ENCODE results near the gene S100A7. TPM values are rescaled to one million over a fixed set of nuclear protein-coding genes. Genes with fewer than 3 reads are reported as not detected.

S100A7 gene
- polyA plus RNA-seq, 1 donor from 2014 or later: not detected

GRCh38 chr1:153447498-153448170 lies 12.8 kb downstream of the S100A7 start:
- no peaks in the 10 kb centered on the region for H4K20me1 ChIP-seq (ENCODE audit: insufficient read depth)
- H3K27ac ChIP-seq (ENCODE audit: low read length): no peak overlapping the region
- H3K27me3 ChIP-seq (ENCODE audit: insufficient read depth, low read depth, low read length): no peaks in the 10 kb centered on the region
- no peaks in the 10 kb centered on the region for H3K9me2 ChIP-seq (ENCODE audit: insufficient read depth, low read length)
- peaks cover 3% of the 10 kb centered on the region for H3K9me3 ChIP-seq (ENCODE audit: low read length)
- H3K36me3 ChIP-seq (ENCODE audit: insufficient read depth, low read length): no peaks in the 10 kb centered on the region
- no peak overlapping the region for H3K4me2 ChIP-seq (ENCODE audit: low read length)
- no peak for TF ChIP-seq RAD21 (conservative IDR thresholded peaks at IDR 0.05)
- TF ChIP-seq SMC3 (conservative IDR thresholded peaks at IDR 0.05; ENCODE audit: poor library complexity): no peak
- TF ChIP-seq EP300 (conservative IDR thresholded peaks at IDR 0.05; ENCODE audit: poor library complexity, severe bottlenecking): no peak
- TF ChIP-seq CTCF (IDR thresholded peaks at IDR 0.05; ENCODE audit: poor library complexity, severe bottlenecking): no peak
- TF ChIP-seq POLR2AphosphoS5 (IDR thresholded peaks at IDR 0.05): no peak
- TF ChIP-seq, protein P1, sequence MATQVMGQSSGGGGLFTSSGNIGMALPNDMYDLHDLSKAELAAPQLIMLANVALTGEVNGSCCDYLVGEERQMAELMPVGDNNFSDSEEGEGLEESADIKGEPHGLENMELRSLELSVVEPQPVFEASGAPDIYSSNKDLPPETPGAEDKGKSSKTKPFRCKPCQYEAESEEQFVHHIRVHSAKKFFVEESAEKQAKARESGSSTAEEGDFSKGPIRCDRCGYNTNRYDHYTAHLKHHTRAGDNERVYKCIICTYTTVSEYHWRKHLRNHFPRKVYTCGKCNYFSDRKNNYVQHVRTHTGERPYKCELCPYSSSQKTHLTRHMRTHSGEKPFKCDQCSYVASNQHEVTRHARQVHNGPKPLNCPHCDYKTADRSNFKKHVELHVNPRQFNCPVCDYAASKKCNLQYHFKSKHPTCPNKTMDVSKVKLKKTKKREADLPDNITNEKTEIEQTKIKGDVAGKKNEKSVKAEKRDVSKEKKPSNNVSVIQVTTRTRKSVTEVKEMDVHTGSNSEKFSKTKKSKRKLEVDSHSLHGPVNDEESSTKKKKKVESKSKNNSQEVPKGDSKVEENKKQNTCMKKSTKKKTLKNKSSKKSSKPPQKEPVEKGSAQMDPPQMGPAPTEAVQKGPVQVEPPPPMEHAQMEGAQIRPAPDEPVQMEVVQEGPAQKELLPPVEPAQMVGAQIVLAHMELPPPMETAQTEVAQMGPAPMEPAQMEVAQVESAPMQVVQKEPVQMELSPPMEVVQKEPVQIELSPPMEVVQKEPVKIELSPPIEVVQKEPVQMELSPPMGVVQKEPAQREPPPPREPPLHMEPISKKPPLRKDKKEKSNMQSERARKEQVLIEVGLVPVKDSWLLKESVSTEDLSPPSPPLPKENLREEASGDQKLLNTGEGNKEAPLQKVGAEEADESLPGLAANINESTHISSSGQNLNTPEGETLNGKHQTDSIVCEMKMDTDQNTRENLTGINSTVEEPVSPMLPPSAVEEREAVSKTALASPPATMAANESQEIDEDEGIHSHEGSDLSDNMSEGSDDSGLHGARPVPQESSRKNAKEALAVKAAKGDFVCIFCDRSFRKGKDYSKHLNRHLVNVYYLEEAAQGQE (IDR thresholded peaks at IDR 0.05; ENCODE audit: borderline replicate concordance): no peak
- no peaks in the 10 kb centered on the region for H3F3A ChIP-seq (ENCODE audit: insufficient read depth, low read length, poor library complexity, severe bottlenecking)
- no peaks in the 10 kb centered on the region for H3K79me2 ChIP-seq (replicated peaks; ENCODE audit: insufficient read depth, low read length)
- no peak overlapping the region for H2AFZ ChIP-seq (ENCODE audit: low read depth, low read length)
- no peak overlapping the region for H3K4me3 ChIP-seq (ENCODE audit: low read length)
- H3K9ac ChIP-seq (ENCODE audit: low read length): no peak overlapping the region

GRCh38 chr1:153444078-153444477 lies 16.4 kb downstream of the S100A7 start:
- Histone ChIP-seq H3K27ac (ENCODE audit: low read length) (no peak overlapping the region), H3K79me2 (replicated peaks; ENCODE audit: insufficient read depth, low read length) (no peaks in the 10 kb centered on the region), H3K36me3 (ENCODE audit: insufficient read depth, low read length) (no peaks in the 10 kb centered on the region), H2AFZ (ENCODE audit: low read depth, low read length) (no peak overlapping the region), H3K4me3 (ENCODE audit: low read length) (no peak overlapping the region), H3K27me3 (ENCODE audit: insufficient read depth, low read depth, low read length) (no peaks in the 10 kb centered on the region), H3K4me2 (ENCODE audit: low read length) (no peak overlapping the region), H4K20me1 (ENCODE audit: insufficient read depth) (no peaks in the 10 kb centered on the region), H3K9me2 (ENCODE audit: insufficient read depth, low read length) (no peaks in the 10 kb centered on the region), H3K9ac (ENCODE audit: low read length) (no peak overlapping the region), H3K9me3 (ENCODE audit: low read length) (peaks cover 3% of the 10 kb centered on the region), H3F3A (ENCODE audit: insufficient read depth, low read length, poor library complexity, severe bottlenecking) (no peaks in the 10 kb centered on the region)
- TF ChIP-seq CTCF (IDR thresholded peaks at IDR 0.05; ENCODE audit: poor library complexity, severe bottlenecking): no peak
- TF ChIP-seq, protein P1 (IDR thresholded peaks at IDR 0.05; ENCODE audit: borderline replicate concordance): no peak
- TF ChIP-seq TAF1 (IDR thresholded peaks at IDR 0.05; ENCODE audit: low read depth): no peak
- no peak for TF ChIP-seq POLR2AphosphoS5 (IDR thresholded peaks at IDR 0.05)

Measured in neural cell (in vitro differentiated cells).